ENCODE data around the gene ZNF862. TPM values are rescaled to one million over a fixed set of nuclear protein-coding genes. Genes with fewer than 3 reads are reported as not detected.
A peak's percentile ranks its signal among the peaks of the same experiment; 100 is the strongest.

ZNF862 gene
- total RNA-seq, 1 donor from 2014 or later, result 23.9 TPM

DNA sequence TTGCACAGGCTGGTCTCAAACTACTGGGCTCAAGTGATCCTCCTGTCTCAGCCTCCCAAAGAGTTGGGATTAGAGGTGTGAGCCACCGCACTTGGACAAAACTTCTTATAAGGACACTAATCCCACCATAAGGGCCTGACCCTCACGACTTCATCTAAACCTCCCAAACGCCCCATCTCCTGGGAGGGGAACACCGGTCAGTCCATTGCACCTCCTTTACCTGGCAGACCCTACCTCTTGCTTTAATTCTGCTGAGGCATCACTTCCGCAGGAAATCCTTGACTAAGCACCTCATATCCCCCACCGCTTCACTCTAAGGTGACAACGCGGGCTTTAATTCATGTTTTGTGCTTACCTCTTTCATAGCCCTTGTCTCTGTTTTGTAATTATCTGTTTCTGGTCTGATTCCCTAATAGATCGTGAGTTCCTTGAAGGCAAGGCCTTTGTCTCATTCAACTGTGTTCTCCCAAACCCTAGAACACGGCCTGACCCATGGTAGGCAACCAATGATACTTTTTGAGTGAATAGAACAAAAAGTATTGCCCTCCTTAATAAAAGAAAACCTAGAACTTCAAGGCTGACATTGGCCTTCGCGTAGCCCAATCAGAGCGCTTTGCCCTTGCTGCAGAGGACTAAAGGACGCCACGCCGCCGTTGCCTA lies 481 bp upstream of the ZNF862 start:
- TF ChIP-seq, protein P1, sequence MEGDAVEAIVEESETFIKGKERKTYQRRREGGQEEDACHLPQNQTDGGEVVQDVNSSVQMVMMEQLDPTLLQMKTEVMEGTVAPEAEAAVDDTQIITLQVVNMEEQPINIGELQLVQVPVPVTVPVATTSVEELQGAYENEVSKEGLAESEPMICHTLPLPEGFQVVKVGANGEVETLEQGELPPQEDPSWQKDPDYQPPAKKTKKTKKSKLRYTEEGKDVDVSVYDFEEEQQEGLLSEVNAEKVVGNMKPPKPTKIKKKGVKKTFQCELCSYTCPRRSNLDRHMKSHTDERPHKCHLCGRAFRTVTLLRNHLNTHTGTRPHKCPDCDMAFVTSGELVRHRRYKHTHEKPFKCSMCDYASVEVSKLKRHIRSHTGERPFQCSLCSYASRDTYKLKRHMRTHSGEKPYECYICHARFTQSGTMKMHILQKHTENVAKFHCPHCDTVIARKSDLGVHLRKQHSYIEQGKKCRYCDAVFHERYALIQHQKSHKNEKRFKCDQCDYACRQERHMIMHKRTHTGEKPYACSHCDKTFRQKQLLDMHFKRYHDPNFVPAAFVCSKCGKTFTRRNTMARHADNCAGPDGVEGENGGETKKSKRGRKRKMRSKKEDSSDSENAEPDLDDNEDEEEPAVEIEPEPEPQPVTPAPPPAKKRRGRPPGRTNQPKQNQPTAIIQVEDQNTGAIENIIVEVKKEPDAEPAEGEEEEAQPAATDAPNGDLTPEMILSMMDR (conservative IDR thresholded peaks at IDR 0.05), result no peak
- peaks cover 16% of the 10 kb centered on the region for H3K27me3 Mint-ChIP-seq
- H3K9me3 Mint-ChIP-seq, result no peaks in the 10 kb centered on the region
- H3K27ac Mint-ChIP-seq, result peak overlapping the region; percentile 83
- peak overlapping the region; percentile 90 for H3K4me3 Mint-ChIP-seq
- peaks cover 17% of the 10 kb centered on the region for H3K4me1 Mint-ChIP-seq (ENCODE audit: unreplicated experiment)
- H3K36me3 Mint-ChIP-seq, result no peaks in the 10 kb centered on the region
- DNase-seq (ENCODE audit: extremely low spot score, unreplicated experiment), result no peak

- Mint-ChIP-seq H3K4me1 (ENCODE audit: unreplicated experiment) (peaks cover 17% of the 10 kb centered on the region), H3K27me3 (peaks cover 16% of the 10 kb centered on the region), H3K27ac (peak overlapping the region; percentile 71), H3K36me3 (no peaks in the 10 kb centered on the region), H3K9me3 (no peaks in the 10 kb centered on the region), H3K4me3 (peak overlapping the region; percentile 90)
- TF ChIP-seq, protein P1 (conservative IDR thresholded peaks at IDR 0.05), result no peak
- DNase-seq (ENCODE audit: extremely low spot score, unreplicated experiment), result no peak
Observed at GRCh38 chr7:149838992-149839408, 825 bp downstream of the ZNF862 start.

DNA sequence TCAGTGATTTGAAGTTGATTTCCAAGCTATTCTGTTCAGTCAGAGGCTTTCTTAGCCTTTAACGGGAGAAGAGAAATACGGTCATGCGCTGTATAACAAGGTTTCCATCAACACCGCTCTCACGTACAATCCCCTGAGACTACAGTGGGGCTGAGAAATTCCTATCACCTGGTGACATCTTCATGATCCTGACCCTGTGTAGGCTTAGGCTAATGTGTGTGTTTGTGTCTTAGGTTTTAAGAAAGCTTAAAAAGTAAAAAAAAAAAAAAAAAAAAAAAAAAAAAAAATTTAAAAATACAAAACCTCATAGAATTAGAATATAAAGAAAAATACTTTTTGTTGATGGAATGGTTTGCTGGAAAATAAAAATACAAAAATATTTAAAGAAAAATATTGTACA lies 1.8 kb downstream of the ZNF862 start:
- H3K27me3 Mint-ChIP-seq, result peaks cover 6% of the 10 kb centered on the region
- H3K27ac Mint-ChIP-seq, result no peak overlapping the region
- no peaks in the 10 kb centered on the region for H3K36me3 Mint-ChIP-seq
- TF ChIP-seq, protein P1 (conservative IDR thresholded peaks at IDR 0.05), result no peak
- H3K9me3 Mint-ChIP-seq, result no peaks in the 10 kb centered on the region
- no peak for DNase-seq (ENCODE audit: extremely low spot score, unreplicated experiment)
- peak overlapping the region; percentile 90 for H3K4me3 Mint-ChIP-seq
- peaks cover 17% of the 10 kb centered on the region for H3K4me1 Mint-ChIP-seq (ENCODE audit: unreplicated experiment)

DNA sequence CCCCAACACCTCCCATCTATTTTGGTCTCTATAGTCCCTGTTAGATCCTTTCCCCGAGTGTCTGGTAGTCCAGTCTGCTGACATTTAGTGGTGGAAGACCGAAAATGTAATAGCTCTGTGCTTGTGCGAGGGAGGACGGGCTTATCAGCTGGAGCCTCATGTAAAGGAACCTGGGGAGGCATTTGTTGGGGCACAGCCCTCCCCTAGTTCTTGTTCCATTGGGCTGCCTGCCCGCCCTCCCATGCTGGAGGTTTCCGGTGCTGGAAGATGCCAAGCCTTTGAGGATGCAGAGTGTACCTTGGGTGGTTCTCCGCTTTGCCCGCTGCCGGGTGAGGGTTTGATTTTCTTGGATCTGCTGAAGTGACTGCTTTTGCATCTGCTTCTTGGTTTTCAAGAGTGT lies 5.4 kb downstream of the ZNF862 start:
- DNase-seq (ENCODE audit: extremely low spot score, unreplicated experiment), result no peak
- peaks cover 10% of the 10 kb centered on the region for H3K4me1 Mint-ChIP-seq (ENCODE audit: unreplicated experiment)
- no peaks in the 10 kb centered on the region for H3K9me3 Mint-ChIP-seq
- H3K4me3 Mint-ChIP-seq, result no peak overlapping the region
- TF ChIP-seq, protein P1 (conservative IDR thresholded peaks at IDR 0.05), result no peak
- H3K36me3 Mint-ChIP-seq, result no peaks in the 10 kb centered on the region
- H3K27me3 Mint-ChIP-seq, result no peaks in the 10 kb centered on the region
- H3K27ac Mint-ChIP-seq, result no peak overlapping the region

GRCh38 chr7:149844445-149844844 lies 6.3 kb downstream of the ZNF862 start:
- Mint-ChIP-seq H3K4me3 (no peak overlapping the region), H3K27me3 (no peaks in the 10 kb centered on the region), H3K4me1 (ENCODE audit: unreplicated experiment) (peaks cover 4% of the 10 kb centered on the region), H3K9me3 (no peaks in the 10 kb centered on the region), H3K27ac (no peak overlapping the region), H3K36me3 (no peaks in the 10 kb centered on the region)
- TF ChIP-seq, protein P1 (conservative IDR thresholded peaks at IDR 0.05), result no peak
- DNase-seq (ENCODE audit: extremely low spot score, unreplicated experiment), result no peak
